ENCODE measurements around the gene CNTNAP5.
"Not testable (repeated sequence)": the region's sequence is repeated elsewhere in the genome, so short reads cannot be mapped to it uniquely, and the experiment has no call there.

The CNTNAP5 gene

GRCh38 chr2:124402274-124402673 lies 377.2 kb downstream of the CNTNAP5 start:
- ATAC-seq: no peak

GRCh38 chr2:124407836-124408534 lies 382.9 kb downstream of the CNTNAP5 start:
- not testable (repeated sequence) for ATAC-seq

More at GRCh38 chr2:124402274-124402673, 377.2 kb downstream of the CNTNAP5 start:
- TF ChIP-seq ZNF8 (CRISPR knock-in tag; IDR thresholded peaks at IDR 0.05): no peak

- no peak for ATAC-seq
- no peak for TF ChIP-seq TSHZ2 (CRISPR knock-in tag; IDR thresholded peaks at IDR 0.05)
- no peak for TF ChIP-seq ZFP3 (CRISPR knock-in tag; IDR thresholded peaks at IDR 0.05)
- TF ChIP-seq SNAI2 (CRISPR knock-in tag; IDR thresholded peaks at IDR 0.05): no peak
- no peak for TF ChIP-seq OSR1 (CRISPR knock-in tag; IDR thresholded peaks at IDR 0.05)
- TF ChIP-seq PPARA (CRISPR knock-in tag; IDR thresholded peaks at IDR 0.05; ENCODE audit: borderline replicate concordance): no peak
- TF ChIP-seq ESRRG (CRISPR knock-in tag; IDR thresholded peaks at IDR 0.05): no peak
- TF ChIP-seq ISL1 (CRISPR knock-in tag; IDR thresholded peaks at IDR 0.05): no peak
- TF ChIP-seq TCF4 (CRISPR knock-in tag; IDR thresholded peaks at IDR 0.05; ENCODE audit: borderline replicate concordance): no peak
- TF ChIP-seq GLIS3 (CRISPR knock-in tag; IDR thresholded peaks at IDR 0.05): no peak
- no peak for TF ChIP-seq CSRNP3 (CRISPR knock-in tag; IDR thresholded peaks at IDR 0.05)
- no peak for TF ChIP-seq CSDC2 (CRISPR knock-in tag; IDR thresholded peaks at IDR 0.05)
Observed at GRCh38 chr2:124424074-124424473, 399.0 kb downstream of the CNTNAP5 start.

GRCh38 chr2:124426122-124426521 lies 401.0 kb downstream of the CNTNAP5 start:
- ATAC-seq: no peak
- no peak for TF ChIP-seq ESRRG (CRISPR knock-in tag; IDR thresholded peaks at IDR 0.05)
- TF ChIP-seq TCF4 (CRISPR knock-in tag; IDR thresholded peaks at IDR 0.05; ENCODE audit: borderline replicate concordance): no peak
- no peak for TF ChIP-seq CREB5 (CRISPR knock-in tag; IDR thresholded peaks at IDR 0.05; ENCODE audit: low read depth)
- TF ChIP-seq TOX (CRISPR knock-in tag; IDR thresholded peaks at IDR 0.05; ENCODE audit: borderline replicate concordance): no peak
- no peak for TF ChIP-seq ZFP30 (CRISPR knock-in tag; IDR thresholded peaks at IDR 0.05)
- TF ChIP-seq BACH2 (CRISPR knock-in tag; IDR thresholded peaks at IDR 0.05; ENCODE audit: borderline replicate concordance): no peak
- TF ChIP-seq CSRNP3 (CRISPR knock-in tag; IDR thresholded peaks at IDR 0.05): no peak
- TF ChIP-seq GLIS3 (CRISPR knock-in tag; IDR thresholded peaks at IDR 0.05): no peak
- TF ChIP-seq ZNF70 (CRISPR knock-in tag; IDR thresholded peaks at IDR 0.05): no peak
- no peak for TF ChIP-seq OSR1 (CRISPR knock-in tag; IDR thresholded peaks at IDR 0.05)
- no peak for TF ChIP-seq PATZ1 (CRISPR knock-in tag; IDR thresholded peaks at IDR 0.05; ENCODE audit: borderline replicate concordance)
- no peak for TF ChIP-seq ISL1 (CRISPR knock-in tag; IDR thresholded peaks at IDR 0.05)
- no peak for TF ChIP-seq ZNF565 (CRISPR knock-in tag; conservative IDR thresholded peaks at IDR 0.05; ENCODE audit: low read depth)
- TF ChIP-seq ARNTL (CRISPR knock-in tag; IDR thresholded peaks at IDR 0.05; ENCODE audit: borderline replicate concordance, low read depth): no peak
- TF ChIP-seq PPARA (CRISPR knock-in tag; IDR thresholded peaks at IDR 0.05; ENCODE audit: borderline replicate concordance): no peak
- no peak for TF ChIP-seq RARB (CRISPR knock-in tag; IDR thresholded peaks at IDR 0.05)
- no peak for TF ChIP-seq CSDC2 (CRISPR knock-in tag; IDR thresholded peaks at IDR 0.05)
- TF ChIP-seq TSHZ2 (CRISPR knock-in tag; IDR thresholded peaks at IDR 0.05): no peak
- TF ChIP-seq POU6F1 (CRISPR knock-in tag; IDR thresholded peaks at IDR 0.05; ENCODE audit: borderline replicate concordance, low read depth): no peak
- TF ChIP-seq ZFP3 (CRISPR knock-in tag; IDR thresholded peaks at IDR 0.05): no peak

Data from SK-N-SH treated with all-trans-retinoic acid at 6 μM for 48 hours (cell line).